Right lung (tissue), 5 donors: ENCODE results near the gene CDH8. TPM values are rescaled to one million over a fixed set of nuclear protein-coding genes. Genes with fewer than 3 reads are reported as not detected.
A peak's percentile ranks its signal among the peaks of the same experiment; 100 is the strongest.

Experiments
- DNase-seq, 2 donors: peaks; one replicate each; pipeline ENCODE4 v3.0.0-alpha.2; 2013
- polyA plus RNA-seq, 5 donors: library from polyadenylated mRNA; unstranded; fragments of 120-200 nt; gene quantifications; one replicate each; pipeline versions ENCODE4 v1.2.1 to v1.2.3, GENCODE V29; 2013; ENCODE audit warnings: inconsistent platforms in 1 of 5, low replicate concordance in 1 of 5; ENCODE audit not compliant: insufficient read length in 5 of 5, insufficient read depth in 1 of 5

CDH8 gene
- polyA plus RNA-seq, 5 donors, result 0.96 to 1.6 (median 1.4) TPM

GRCh38 chr16:61654962-61655361, 381.3 kb downstream of the CDH8 start:
- DNase-seq, result no peak

GRCh38 chr16:61653544-61653943, 382.7 kb downstream of the CDH8 start:
- DNase-seq, result no peak

- DNase-seq, result no peak
Observed at GRCh38 chr16:61645561-61645960, 390.7 kb downstream of the CDH8 start.

GRCh38 chr16:61644736-61645135, 391.5 kb downstream of the CDH8 start:
- DNase-seq, result peak; percentile 28 to 40

GRCh38 chr16:61617219-61617783, 418.9 kb downstream of the CDH8 start:
- no peak for DNase-seq

GRCh38 chr16:61616088-61616487, 420.1 kb downstream of the CDH8 start:
- no peak for DNase-seq

GRCh38 chr16:61611847-61612491, 424.3 kb downstream of the CDH8 start:
- DNase-seq, result no peak

- DNase-seq, result no peak
Observed at GRCh38 chr16:61606581-61606980, 429.7 kb downstream of the CDH8 start.
